ENCODE measurements around the gene FAM20C. TPM values are rescaled to one million over a fixed set of nuclear protein-coding genes. Genes with fewer than 3 reads are reported as not detected.

The FAM20C gene
- total RNA-seq, 1 donor from 2014 or later = 22.1 TPM

DNA sequence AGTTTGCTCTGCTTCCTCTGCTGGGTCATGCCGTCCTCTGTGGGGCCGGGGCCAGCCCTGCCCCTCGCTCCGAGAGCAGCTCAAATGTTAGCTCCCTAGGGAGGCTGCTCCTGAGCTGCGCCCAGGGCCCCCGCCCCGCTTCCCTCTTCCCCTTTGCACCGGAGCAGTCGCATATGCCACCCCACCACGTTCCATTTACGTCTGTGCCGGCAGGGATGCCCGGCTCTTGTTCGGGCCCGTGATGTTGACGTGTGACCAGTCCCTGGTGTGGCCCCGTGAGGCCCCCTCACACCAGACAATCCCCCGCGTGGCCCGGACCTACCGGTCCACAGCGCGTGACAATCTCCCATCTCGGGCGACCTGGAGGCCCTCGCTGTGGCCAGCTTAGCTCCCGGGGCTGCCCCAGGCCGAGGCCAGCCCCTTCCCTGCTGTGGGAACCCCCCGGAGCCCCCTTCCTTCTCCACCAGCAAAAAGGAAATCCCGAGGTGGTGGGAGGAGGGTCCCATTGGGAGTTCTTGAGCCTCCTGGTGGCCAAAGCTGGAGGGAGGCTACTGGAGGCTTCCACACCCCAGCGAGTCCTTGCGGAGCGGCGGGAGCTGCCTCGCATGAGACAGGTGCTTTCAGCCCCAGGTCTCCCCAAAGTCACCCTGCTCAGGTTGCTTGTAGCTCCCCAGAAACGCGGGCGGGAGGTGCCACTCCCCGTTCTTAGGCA, 15.2 kb downstream of the FAM20C start:
- Histone ChIP-seq H3K36me3 (peaks cover 0 to 15% of the 10 kb centered on the region in 2 donors), H3K27ac (no peak overlapping the region), H3K9me3 (no peaks in the 10 kb centered on the region), H3K27me3 (no peaks in the 10 kb centered on the region), H3K4me1 (no peaks in the 10 kb centered on the region), H3K4me3 (no peak overlapping the region)
- intact Hi-C loops (cut with DNase I) = no loop called here
- DNase-seq (ENCODE audit: extremely low spot score in 2 of 2) = no peak
- TF ChIP-seq POLR2A (IDR thresholded peaks at IDR 0.05) (no peak), POLR2AphosphoS5 (IDR thresholded peaks at IDR 0.05; ENCODE audit: insufficient read depth in 1 of 2, low read depth in 1 of 2) (no peak)
- TF ChIP-seq, protein P1, sequence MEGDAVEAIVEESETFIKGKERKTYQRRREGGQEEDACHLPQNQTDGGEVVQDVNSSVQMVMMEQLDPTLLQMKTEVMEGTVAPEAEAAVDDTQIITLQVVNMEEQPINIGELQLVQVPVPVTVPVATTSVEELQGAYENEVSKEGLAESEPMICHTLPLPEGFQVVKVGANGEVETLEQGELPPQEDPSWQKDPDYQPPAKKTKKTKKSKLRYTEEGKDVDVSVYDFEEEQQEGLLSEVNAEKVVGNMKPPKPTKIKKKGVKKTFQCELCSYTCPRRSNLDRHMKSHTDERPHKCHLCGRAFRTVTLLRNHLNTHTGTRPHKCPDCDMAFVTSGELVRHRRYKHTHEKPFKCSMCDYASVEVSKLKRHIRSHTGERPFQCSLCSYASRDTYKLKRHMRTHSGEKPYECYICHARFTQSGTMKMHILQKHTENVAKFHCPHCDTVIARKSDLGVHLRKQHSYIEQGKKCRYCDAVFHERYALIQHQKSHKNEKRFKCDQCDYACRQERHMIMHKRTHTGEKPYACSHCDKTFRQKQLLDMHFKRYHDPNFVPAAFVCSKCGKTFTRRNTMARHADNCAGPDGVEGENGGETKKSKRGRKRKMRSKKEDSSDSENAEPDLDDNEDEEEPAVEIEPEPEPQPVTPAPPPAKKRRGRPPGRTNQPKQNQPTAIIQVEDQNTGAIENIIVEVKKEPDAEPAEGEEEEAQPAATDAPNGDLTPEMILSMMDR (IDR thresholded peaks at IDR 0.05) = no peak

DNA sequence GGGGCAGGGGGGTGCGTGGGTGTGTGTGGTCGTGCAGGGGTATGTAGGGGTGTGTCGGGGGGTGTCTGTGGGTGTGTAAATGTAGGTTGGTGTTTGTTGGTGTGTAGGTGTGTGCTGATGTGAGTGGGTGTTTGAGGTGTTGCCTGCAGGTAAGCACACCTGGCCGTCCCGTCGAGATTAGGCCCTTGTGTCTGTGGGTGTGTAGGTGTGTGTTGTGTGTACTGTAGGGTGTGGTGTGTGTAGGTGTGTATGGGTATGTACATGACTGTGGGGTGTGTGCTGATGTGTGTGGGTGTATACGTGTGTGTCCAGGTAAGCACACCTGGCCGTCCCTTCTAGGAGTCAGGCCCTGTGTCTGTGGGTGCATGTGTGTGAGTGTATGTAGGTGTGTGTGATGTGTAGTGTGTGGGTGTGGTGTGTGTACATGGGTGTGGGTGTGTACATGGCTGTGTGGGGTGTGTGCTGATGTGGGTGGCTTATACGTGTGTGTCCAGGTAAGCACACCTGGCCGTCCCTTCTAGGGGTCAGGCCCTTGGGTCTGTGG, 15.8 kb downstream of the FAM20C start:
- no peak for DNase-seq (ENCODE audit: extremely low spot score in 2 of 2)
- no peak overlapping the region for H3K4me3 ChIP-seq
- no peaks in the 10 kb centered on the region for H3K4me1 ChIP-seq
- no peak overlapping the region for H3K27ac ChIP-seq
- TF ChIP-seq POLR2A (IDR thresholded peaks at IDR 0.05) (no peak), POLR2AphosphoS5 (IDR thresholded peaks at IDR 0.05; ENCODE audit: insufficient read depth in 1 of 2, low read depth in 1 of 2) (no peak)
- TF ChIP-seq, protein P1 (IDR thresholded peaks at IDR 0.05) = no peak
- intact Hi-C loops (cut with DNase I) = no loop called here
- peaks cover 0 to 18% of the 10 kb centered on the region in 2 donors for H3K36me3 ChIP-seq
- no peaks in the 10 kb centered on the region for H3K27me3 ChIP-seq
- no peaks in the 10 kb centered on the region for H3K9me3 ChIP-seq

DNA sequence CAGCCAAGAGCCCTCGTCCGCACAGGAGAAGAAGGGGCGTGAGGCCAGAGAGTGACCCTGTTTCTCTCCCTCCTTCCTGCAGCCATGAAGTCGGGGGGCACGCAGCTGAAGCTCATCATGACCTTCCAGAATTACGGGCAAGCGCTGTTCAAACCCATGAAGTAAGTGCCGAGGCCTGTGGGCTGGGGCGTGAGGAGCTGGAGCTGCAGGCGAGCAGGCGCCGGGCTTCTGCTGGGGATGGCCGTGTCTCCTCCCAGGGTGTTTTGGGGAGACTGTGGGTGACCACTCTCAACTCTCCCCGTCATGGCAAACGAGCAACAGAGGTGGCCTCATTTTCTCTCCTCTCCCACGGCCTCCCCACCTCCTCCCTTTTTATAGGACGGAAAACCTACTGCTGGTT, 16.4 kb downstream of the FAM20C start:
- Histone ChIP-seq H3K27me3 (no peaks in the 10 kb centered on the region), H3K4me1 (no peaks in the 10 kb centered on the region), H3K27ac (no peak overlapping the region), H3K36me3 (peaks cover 0 to 18% of the 10 kb centered on the region in 2 donors), H3K4me3 (no peak overlapping the region), H3K9me3 (no peaks in the 10 kb centered on the region)
- intact Hi-C loops (cut with DNase I) = no loop called here
- TF ChIP-seq POLR2AphosphoS5 (IDR thresholded peaks at IDR 0.05; ENCODE audit: insufficient read depth in 1 of 2, low read depth in 1 of 2) (no peak), POLR2A (IDR thresholded peaks at IDR 0.05) (no peak)
- TF ChIP-seq, protein P1 (IDR thresholded peaks at IDR 0.05) = no peak
- DNase-seq (ENCODE audit: extremely low spot score in 2 of 2) = no peak

DNA sequence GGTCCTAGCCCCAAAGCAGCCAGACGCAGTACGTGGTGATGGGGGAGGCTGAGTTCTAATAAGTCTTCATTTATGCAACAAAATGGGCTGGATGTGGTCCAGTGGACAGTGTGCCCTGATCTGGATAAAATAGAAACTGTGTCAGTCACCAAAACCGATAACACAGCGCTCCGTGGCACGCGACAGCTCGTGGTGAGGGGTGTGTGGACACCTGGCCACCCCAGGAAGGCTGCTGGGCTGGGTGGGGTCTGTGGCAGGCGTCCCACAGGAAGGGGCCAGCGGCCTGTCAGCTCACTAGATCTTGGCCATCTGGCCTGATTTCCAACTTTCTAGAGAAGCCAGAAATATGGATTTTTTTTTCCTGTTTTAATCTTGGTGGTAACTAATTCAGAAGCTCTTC, 17.0 kb downstream of the FAM20C start:
- H3K36me3 ChIP-seq = peaks cover 0 to 18% of the 10 kb centered on the region in 2 donors
- H3K4me1 ChIP-seq = peaks cover 1% of the 10 kb centered on the region
- TF ChIP-seq POLR2AphosphoS5 (IDR thresholded peaks at IDR 0.05; ENCODE audit: insufficient read depth in 1 of 2, low read depth in 1 of 2) (no peak), POLR2A (IDR thresholded peaks at IDR 0.05) (no peak)
- TF ChIP-seq, protein P1 (IDR thresholded peaks at IDR 0.05) = no peak
- DNase-seq (ENCODE audit: extremely low spot score in 2 of 2) = no peak
- H3K27me3 ChIP-seq = no peaks in the 10 kb centered on the region
- H3K4me3 ChIP-seq = no peak overlapping the region
- H3K27ac ChIP-seq = no peak overlapping the region
- no peaks in the 10 kb centered on the region for H3K9me3 ChIP-seq
- intact Hi-C loops (cut with DNase I) = no loop called here

GRCh38 chr7:209906-210305, 17.5 kb downstream of the FAM20C start:
- H3K4me1 ChIP-seq = peaks cover 6% of the 10 kb centered on the region
- TF ChIP-seq POLR2A (IDR thresholded peaks at IDR 0.05) (no peak), POLR2AphosphoS5 (IDR thresholded peaks at IDR 0.05; ENCODE audit: insufficient read depth in 1 of 2, low read depth in 1 of 2) (no peak)
- TF ChIP-seq, protein P1 (IDR thresholded peaks at IDR 0.05) = no peak
- no peak overlapping the region for H3K27ac ChIP-seq
- DNase-seq (ENCODE audit: extremely low spot score in 2 of 2) = no peak
- no peaks in the 10 kb centered on the region for H3K9me3 ChIP-seq
- H3K27me3 ChIP-seq = no peaks in the 10 kb centered on the region
- intact Hi-C loops (cut with DNase I) = no loop called here
- no peak overlapping the region for H3K4me3 ChIP-seq
- peaks cover 0 to 18% of the 10 kb centered on the region in 2 donors for H3K36me3 ChIP-seq
